ENCODE data around the gene FILIP1L. TPM values are rescaled to one million over a fixed set of nuclear protein-coding genes. Genes with fewer than 3 reads are reported as not detected.
A peak's percentile ranks its signal among the peaks of the same experiment; 100 is the strongest.

FILIP1L gene
- total RNA-seq, 1 donor from 2014 or later, result 19.4 TPM

GRCh38 chr3:99921986-99922385 is 192.3 kb downstream of the FILIP1L start:
- no peak overlapping the region for H3K4me3 Mint-ChIP-seq (ENCODE audit: low read depth)
- TF ChIP-seq CTCF (IDR thresholded peaks at IDR 0.05; ENCODE audit: unreplicated experiment), result no peak
- no peaks in the 10 kb centered on the region for H3K27me3 Mint-ChIP-seq
- H3K4me1 Mint-ChIP-seq (ENCODE audit: low read depth), result peaks cover 45% of the 10 kb centered on the region
- no peak for DNase-seq (ENCODE audit: low spot score, unreplicated experiment)
- peaks cover 12% of the 10 kb centered on the region for H3K9me3 Mint-ChIP-seq (ENCODE audit: low read depth)
- H3K36me3 Mint-ChIP-seq (ENCODE audit: insufficient read depth), result peaks cover 7% of the 10 kb centered on the region
- peak overlapping the region; percentile 19 for H3K27ac Mint-ChIP-seq

- Mint-ChIP-seq H3K27ac (peak overlapping the region; percentile 97), H3K4me1 (ENCODE audit: low read depth) (peaks cover 51% of the 10 kb centered on the region), H3K27me3 (no peaks in the 10 kb centered on the region), H3K4me3 (ENCODE audit: low read depth) (no peak overlapping the region), H3K36me3 (ENCODE audit: insufficient read depth) (peaks cover 7% of the 10 kb centered on the region), H3K9me3 (ENCODE audit: low read depth) (peaks cover 12% of the 10 kb centered on the region)
- no peak for DNase-seq (ENCODE audit: low spot score, unreplicated experiment)
- no peak for TF ChIP-seq CTCF (IDR thresholded peaks at IDR 0.05; ENCODE audit: unreplicated experiment)
Measured at GRCh38 chr3:99921377-99921695, 193.0 kb downstream of the FILIP1L start.

GRCh38 chr3:99920481-99921376 is 193.6 kb downstream of the FILIP1L start:
- H3K4me3 Mint-ChIP-seq (ENCODE audit: low read depth), result peak overlapping the region; percentile 25
- peaks cover 7% of the 10 kb centered on the region for H3K36me3 Mint-ChIP-seq (ENCODE audit: insufficient read depth)
- DNase-seq (ENCODE audit: low spot score, unreplicated experiment), result no peak

GRCh38 chr3:99919694-99920093 is 194.6 kb downstream of the FILIP1L start:
- H3K4me3 Mint-ChIP-seq (ENCODE audit: low read depth), result no peak overlapping the region
- H3K27ac Mint-ChIP-seq, result peak overlapping the region; percentile 75
- peaks cover 7% of the 10 kb centered on the region for H3K36me3 Mint-ChIP-seq (ENCODE audit: insufficient read depth)
- no peak for DNase-seq (ENCODE audit: low spot score, unreplicated experiment)
- no peaks in the 10 kb centered on the region for H3K27me3 Mint-ChIP-seq
- peaks cover 9% of the 10 kb centered on the region for H3K9me3 Mint-ChIP-seq (ENCODE audit: low read depth)
- TF ChIP-seq CTCF (IDR thresholded peaks at IDR 0.05; ENCODE audit: unreplicated experiment), result no peak
- peaks cover 50% of the 10 kb centered on the region for H3K4me1 Mint-ChIP-seq (ENCODE audit: low read depth)

More at GRCh38 chr3:99920481-99921376, 193.6 kb downstream of the FILIP1L start:
- peak overlapping the region; percentile 97 for H3K27ac Mint-ChIP-seq
- peaks cover 50% of the 10 kb centered on the region for H3K4me1 Mint-ChIP-seq (ENCODE audit: low read depth)
- TF ChIP-seq CTCF (IDR thresholded peaks at IDR 0.05; ENCODE audit: unreplicated experiment), result no peak
- peaks cover 12% of the 10 kb centered on the region for H3K9me3 Mint-ChIP-seq (ENCODE audit: low read depth)
- H3K27me3 Mint-ChIP-seq, result no peaks in the 10 kb centered on the region

- no peak for DNase-seq (ENCODE audit: low spot score, unreplicated experiment)
- no peak overlapping the region for H3K27ac Mint-ChIP-seq
- H3K4me1 Mint-ChIP-seq (ENCODE audit: low read depth), result peaks cover 46% of the 10 kb centered on the region
Measured at GRCh38 chr3:99918715-99919114, 195.6 kb downstream of the FILIP1L start.

More at GRCh38 chr3:99918715-99919114, 195.6 kb downstream of the FILIP1L start:
- Mint-ChIP-seq H3K9me3 (ENCODE audit: low read depth) (peaks cover 9% of the 10 kb centered on the region), H3K27me3 (no peaks in the 10 kb centered on the region), H3K36me3 (ENCODE audit: insufficient read depth) (peaks cover 7% of the 10 kb centered on the region), H3K4me3 (ENCODE audit: low read depth) (no peak overlapping the region)
- no peak for TF ChIP-seq CTCF (IDR thresholded peaks at IDR 0.05; ENCODE audit: unreplicated experiment)

Data from progenitor cell of endocrine pancreas (in vitro differentiated cells).